A549 (cell line): ENCODE results near the gene TNS1. TPM values are rescaled to one million over a fixed set of nuclear protein-coding genes. Genes with fewer than 3 reads are reported as not detected.

Experiments used
- ATAC-seq, 2 experiments: fragments of 200-7000 bp in 1 of 2; fragments of >200 bp in 1 of 2; cut with Nextera tagmentation in 1 of 2; cut with Tn5 transposase in 1 of 2; 3 replicates each; pipeline versions ENCODE4 v1.8.0 to v1.9.1; 2018 to 2020; ENCODE audit warnings: mild to moderate bottlenecking in 1 of 2, moderate library complexity in 1 of 2
- CTCF ChIA-PET: fragments of 300-600 bp; sonication (Branson Sonifier 250); formaldehyde crosslinking; extraction: SDS; loops from one replicate; lab custom pipeline; 2021; ENCODE audit warnings: antibody characterized with exemption, inconsistent platforms; lab: Yijun Ruan, JAX
- POLR2A ChIA-PET: fragments of 350-600 bp; formaldehyde crosslinking; extraction: SDS; loops from one replicate; lab custom pipeline; 2021; ENCODE audit warnings: antibody characterized with exemption, inconsistent platforms; lab: Yijun Ruan, JAX
- DNase-seq, 2 experiments: peaks; one replicate each; pipeline versions ENCODE4 v3.0.0 to v3.0.0-alpha.2; 2011 to 2016; ENCODE audit warnings: low read depth in 1 of 2, low spot score in 1 of 2
- FAIRE-seq: peaks from 2 replicates; lab custom pipeline; 2011; peaks lifted over from hg19 to GRCh38; lab: Jason Lieb, UNC
- H3K27ac ChIP-seq, 2 experiments: fragments of >200 bp; sonication (Bioruptor Twin); formaldehyde crosslinking; 3 replicates each; pipeline ENCODE4 v1.5.1; 2016 to 2017
- H3K4me1 ChIP-seq: fragments of >200 bp; sonication (Bioruptor Twin); formaldehyde crosslinking; 3 replicates; pipeline ENCODE4 v1.6.1; 2016
- H3K4me2 ChIP-seq: fragments of >200 bp; sonication (Bioruptor Twin); formaldehyde crosslinking; 3 replicates; pipeline ENCODE4 v1.6.1; 2016
- H3K4me3 ChIP-seq: fragments of >200 bp; sonication (Bioruptor Twin); formaldehyde crosslinking; 3 replicates; pipeline ENCODE4 v1.5.1; 2016
- H3K9me3 ChIP-seq: fragments of >200 bp; sonication (Bioruptor Twin); formaldehyde crosslinking; 3 replicates; pipeline ENCODE4 v1.6.1; 2016
- CHD4 ChIP-seq: fragments of 200-600 bp; sonication (generic); IDR thresholded peaks from 2 replicates; pipeline ENCODE4 v1.6.1; 2016; ENCODE audit warnings: antibody characterized with exemption, mild to moderate bottlenecking, borderline replicate concordance
- ESRRA ChIP-seq: fragments of 150-350 bp; IDR thresholded peaks from 2 replicates; pipeline ENCODE4 v1.6.1; 2014; ENCODE audit warnings: mild to moderate bottlenecking, low read length, borderline replicate concordance
- FOSB ChIP-seq: fragments of 250-450 bp; sonication (Bioruptor Pico); IDR thresholded peaks from 2 replicates; pipeline ENCODE4 v1.5.0; 2020; ENCODE audit warnings: mild to moderate bottlenecking, moderate library complexity
- FOSL2 ChIP-seq, 2 experiments: fragments of 450-650 bp in 1 of 2; fragments of >200 bp in 1 of 2; sonication (Bioruptor Twin) in 1 of 2; formaldehyde crosslinking; IDR thresholded peaks; 2 replicates each; pipeline versions ENCODE4 v1.5.0 to v1.6.1; 2016 to 2020; ENCODE audit warnings: mild to moderate bottlenecking in 1 of 2, moderate library complexity in 1 of 2
- FOXS1 ChIP-seq: fragments of 250-450 bp; sonication (Bioruptor Pico); IDR thresholded peaks from 2 replicates; pipeline ENCODE4 v1.5.0; 2020; ENCODE audit warnings: mild to moderate bottlenecking, moderate library complexity
- HMGXB4 ChIP-seq: fragments of 250-450 bp; sonication (Bioruptor Pico); IDR thresholded peaks from 2 replicates; pipeline ENCODE4 v1.5.0; 2021; ENCODE audit warnings: mild to moderate bottlenecking, moderate library complexity, borderline replicate concordance
- JUNB ChIP-seq: fragments of >200 bp; sonication (Bioruptor Twin); formaldehyde crosslinking; IDR thresholded peaks from 2 replicates; pipeline ENCODE4 v1.6.1; 2016
- MAFK ChIP-seq: fragments of 450-650 bp; IDR thresholded peaks from 2 replicates; pipeline ENCODE4 v1.6.1; 2014; ENCODE audit not compliant: partially characterized antibody
- NFE2L2 ChIP-seq: fragments of 150-350 bp; conservative IDR thresholded peaks from 2 replicates; pipeline ENCODE4 v1.6.1; 2014; ENCODE audit warnings: low read length
- NPAS2 ChIP-seq: fragments of 250-450 bp; sonication (Bioruptor Pico); IDR thresholded peaks from 2 replicates; pipeline ENCODE4 v1.8.0; 2022; ENCODE audit warnings: mild to moderate bottlenecking, moderate library complexity, borderline replicate concordance
- PBX3 ChIP-seq: IDR thresholded peaks from 2 replicates; pipeline ENCODE4 v1.6.1; 2012
- RFX5 ChIP-seq: fragments of 450-650 bp; IDR thresholded peaks from 2 replicates; pipeline ENCODE4 v1.7.1; 2014; ENCODE audit warnings: antibody characterized with exemption, mild to moderate bottlenecking, moderate library complexity
- RNF2 ChIP-seq: fragments of 200-600 bp; sonication (generic); IDR thresholded peaks from 2 replicates; pipeline ENCODE4 v1.6.1; 2016; ENCODE audit warnings: low read depth, mild to moderate bottlenecking, antibody characterized with exemption, moderate library complexity, borderline replicate concordance
- ZSCAN20 ChIP-seq: fragments of 250-450 bp; sonication (Bioruptor Pico); IDR thresholded peaks from 2 replicates; pipeline ENCODE4 v1.8.0; 2022; ENCODE audit warnings: mild to moderate bottlenecking, moderate library complexity
- WGBS: methylation state at CpG from one replicate; pipeline ENCODE4 v1.1.6; 2017; ENCODE audit errors: missing lambda C conversion rate; 5-methylcytosine and 5-hydroxymethylcytosine counted together
- polyA plus RNA-seq, 4 experiments: library from polyadenylated mRNA; depleted of rRNA in 3 of 4; stranded (reverse); fragments of >200 nt; fragmentation: RNase III in 1 of 4; extraction: RNeasy Plus Mini Kit Qiagen cat#74134 plus additional on column Dnase treatment in 1 of 4; gene quantifications; 2 replicates in 3 of 4; 3 replicates in 1 of 4; pipeline ENCODE4 v1.2.3, GENCODE V29; 2011 to 2017
- TF ChIP-seq, protein P1 (sequence below): fragments of 250-450 bp; sonication (Bioruptor Pico); IDR thresholded peaks from 2 replicates; pipeline ENCODE4 v1.5.0; 2020; ENCODE audit warnings: low read depth, mild to moderate bottlenecking, moderate library complexity
- TF ChIP-seq, protein P2 (sequence below): fragments of >200 bp; sonication (Bioruptor Twin); formaldehyde crosslinking; IDR thresholded peaks from 3 replicates; pipeline ENCODE4 v1.5.1; 2016

TNS1 gene
- polyA plus RNA-seq, 2 of the 4 experiments (the other 2 are of a cell fraction): 4.9 to 10.6 TPM

GRCh38 chr2:217797661-217798069 is 205.1 kb downstream of the TNS1 start:
- 70% methylated on average over 8 of the region's 8 CpGs for WGBS
- POLR2A ChIA-PET: no interaction called here
- peak; percentile 31 for TF ChIP-seq MAFK
- no peak for TF ChIP-seq NFE2L2
- no peaks in the 10 kb centered on the region for H3K9me3 ChIP-seq
- 0 out of 3 replicates have a peak, but pooled peaks cover 3% of the 10 kb centered on the region for H3K4me1 ChIP-seq
- H3K4me2 ChIP-seq: no peak overlapping the region
- DNase-seq: no peak
- no peak overlapping the region for H3K27ac ChIP-seq
- H3K4me3 ChIP-seq: no peak overlapping the region
- CTCF ChIA-PET: interaction anchor here (0.9 to 12.5 kb wide), 5 partner anchors 8 to 238 kb away, joined by 3 to 86 read pairs (median 4); no protein-coding TSS in a partner anchor
- no peak for ATAC-seq
- FAIRE-seq: no peak

GRCh38 chr2:217797165-217797564 is 205.6 kb downstream of the TNS1 start:
- TF ChIP-seq FOSL2 (IDR thresholded peaks at IDR 0.05) (no peak), FOSL2 (CRISPR knock-in tag; IDR thresholded peaks at IDR 0.05) (no peak)
- no peak overlapping the region for H3K4me2 ChIP-seq
- ChIA-PET POLR2A (no interaction called here), CTCF (interaction anchor here (1.2 to 12.5 kb wide), 4 partner anchors 7 to 191 kb away, joined by 4 to 86 read pairs (median 24); no protein-coding TSS in a partner anchor)
- no peak overlapping the region for H3K27ac ChIP-seq
- DNase-seq (no peak), ATAC-seq (no peak), FAIRE-seq (no peak)
- no peaks in the 10 kb centered on the region for H3K9me3 ChIP-seq
- 88% methylated on average over 3 of the region's 3 CpGs for WGBS
- H3K4me3 ChIP-seq: no peak overlapping the region
- 0 out of 3 replicates have a peak, but pooled peaks cover 3% of the 10 kb centered on the region for H3K4me1 ChIP-seq

GRCh38 chr2:217795706-217796465 is 206.9 kb downstream of the TNS1 start:
- FAIRE-seq (no peak), DNase-seq (no peak), ATAC-seq (no peak)
- H3K4me3 ChIP-seq: no peak overlapping the region
- 0 out of 3 replicates have a peak, but pooled peaks cover 5% of the 10 kb centered on the region for H3K4me1 ChIP-seq
- H3K9me3 ChIP-seq: no peaks in the 10 kb centered on the region
- POLR2A ChIA-PET: no interaction called here
- H3K27ac ChIP-seq: no peak overlapping the region
- 71% methylated on average over 11 of the region's 11 CpGs for WGBS
- TF ChIP-seq NPAS2 (CRISPR knock-in tag) (no peak), FOXS1 (no peak), JUNB (no peak), FOSB (no peak), CHD4 (no peak)
- TF ChIP-seq, protein P1, sequence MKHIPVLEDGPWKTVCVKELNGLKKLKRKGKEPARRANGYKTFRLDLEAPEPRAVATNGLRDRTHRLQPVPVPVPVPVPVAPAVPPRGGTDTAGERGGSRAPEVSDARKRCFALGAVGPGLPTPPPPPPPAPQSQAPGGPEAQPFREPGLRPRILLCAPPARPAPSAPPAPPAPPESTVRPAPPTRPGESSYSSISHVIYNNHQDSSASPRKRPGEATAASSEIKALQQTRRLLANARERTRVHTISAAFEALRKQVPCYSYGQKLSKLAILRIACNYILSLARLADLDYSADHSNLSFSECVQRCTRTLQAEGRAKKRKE (CRISPR knock-in tag): no peak
- TF ChIP-seq, all 56 proteins: peak for 0
- CTCF ChIA-PET: interaction anchor here (1.4 to 7.0 kb wide), 2 partner anchors 10 to 91 kb away, joined by 5 to 43 read pairs; no protein-coding TSS in a partner anchor
- no peak overlapping the region for H3K4me2 ChIP-seq

- H3K9me3 ChIP-seq: no peaks in the 10 kb centered on the region
- ATAC-seq (no peak), FAIRE-seq (no peak), DNase-seq (no peak)
- 95% methylated on average over 4 of the region's 5 CpGs for WGBS
- ChIA-PET POLR2A (no interaction called here), CTCF (interaction anchor here (1.4 to 7.4 kb wide), 4 partner anchors 9 to 243 kb away, joined by 5 to 122 read pairs (median 24); no protein-coding TSS in a partner anchor)
- no peak overlapping the region for H3K4me2 ChIP-seq
- TF ChIP-seq ZSCAN20 (no peak), HMGXB4 (no peak), RFX5 (no peak), RNF2 (no peak), PBX3 (no peak), ESRRA (no peak)
- TF ChIP-seq, protein P2, sequence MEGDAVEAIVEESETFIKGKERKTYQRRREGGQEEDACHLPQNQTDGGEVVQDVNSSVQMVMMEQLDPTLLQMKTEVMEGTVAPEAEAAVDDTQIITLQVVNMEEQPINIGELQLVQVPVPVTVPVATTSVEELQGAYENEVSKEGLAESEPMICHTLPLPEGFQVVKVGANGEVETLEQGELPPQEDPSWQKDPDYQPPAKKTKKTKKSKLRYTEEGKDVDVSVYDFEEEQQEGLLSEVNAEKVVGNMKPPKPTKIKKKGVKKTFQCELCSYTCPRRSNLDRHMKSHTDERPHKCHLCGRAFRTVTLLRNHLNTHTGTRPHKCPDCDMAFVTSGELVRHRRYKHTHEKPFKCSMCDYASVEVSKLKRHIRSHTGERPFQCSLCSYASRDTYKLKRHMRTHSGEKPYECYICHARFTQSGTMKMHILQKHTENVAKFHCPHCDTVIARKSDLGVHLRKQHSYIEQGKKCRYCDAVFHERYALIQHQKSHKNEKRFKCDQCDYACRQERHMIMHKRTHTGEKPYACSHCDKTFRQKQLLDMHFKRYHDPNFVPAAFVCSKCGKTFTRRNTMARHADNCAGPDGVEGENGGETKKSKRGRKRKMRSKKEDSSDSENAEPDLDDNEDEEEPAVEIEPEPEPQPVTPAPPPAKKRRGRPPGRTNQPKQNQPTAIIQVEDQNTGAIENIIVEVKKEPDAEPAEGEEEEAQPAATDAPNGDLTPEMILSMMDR: no peak
- H3K27ac ChIP-seq: no peak overlapping the region
- peaks cover 11% of the 10 kb centered on the region; the same call in 1 of the 3 replicates for H3K4me1 ChIP-seq
- H3K4me3 ChIP-seq: no peak overlapping the region
Observed at GRCh38 chr2:217795067-217795466, 207.7 kb downstream of the TNS1 start.
